GM23338 (cell line): ENCODE measurements around the gene PEX12.

ENCODE experiments used
- CREB1 ChIP-seq: fragments of 250-450 bp; sonication (Bioruptor Pico); IDR thresholded peaks from 2 replicates; pipeline ENCODE4 v1.5.0; 2020; ENCODE audit warnings: low read depth, mild to moderate bottlenecking, moderate library complexity
- CTCF ChIP-seq, 2 experiments: fragments of 200-600 bp in 1 of 2; sonication (generic) in 1 of 2; conservative IDR thresholded peaks; 2 replicates each; pipeline versions ENCODE4 v1.5.1 to v1.6.1; 2016 to 2017; ENCODE audit warnings: antibody characterized with exemption in 2 of 2, low read depth in 2 of 2, mild to moderate bottlenecking in 2 of 2, moderate library complexity in 1 of 2
- EZH2 ChIP-seq: fragments of 200-600 bp; sonication (generic); IDR thresholded peaks from one replicate; pipeline ENCODE4 v1.8.0; 2017; ENCODE audit warnings: antibody characterized with exemption, mild to moderate bottlenecking, low read depth; ENCODE audit not compliant: unreplicated experiment
- EZH2phosphoT487 ChIP-seq: fragments of 200-600 bp; sonication (generic); IDR thresholded peaks from one replicate; pipeline ENCODE4 v1.8.1; 2018; ENCODE audit warnings: antibody characterized with exemption; ENCODE audit not compliant: unreplicated experiment
- JUNB ChIP-seq: IDR thresholded peaks from one replicate; pipeline ENCODE4 v1.6.1; 2016; ENCODE audit warnings: antibody characterized with exemption; ENCODE audit not compliant: unreplicated experiment
- NANOG ChIP-seq: IDR thresholded peaks from 2 replicates; pipeline ENCODE4 v1.6.1; 2016; ENCODE audit warnings: antibody characterized with exemption, borderline replicate concordance
- POLR2AphosphoS5 ChIP-seq: IDR thresholded peaks from 2 replicates; pipeline ENCODE4 v1.6.1; 2016; ENCODE audit warnings: antibody characterized with exemption, low read depth
- REST ChIP-seq: IDR thresholded peaks from one replicate; pipeline ENCODE4 v1.6.1; 2018; ENCODE audit warnings: antibody characterized with exemption; ENCODE audit not compliant: unreplicated experiment
- STAT1 ChIP-seq: IDR thresholded peaks from one replicate; pipeline ENCODE4 v1.6.1; 2016; ENCODE audit warnings: antibody characterized with exemption; ENCODE audit not compliant: unreplicated experiment
- ZNF114 ChIP-seq: fragments of 250-450 bp; sonication (Bioruptor Pico); IDR thresholded peaks from 2 replicates; pipeline ENCODE4 v1.5.0; 2020; ENCODE audit warnings: mild to moderate bottlenecking, moderate library complexity
- ZNF462 ChIP-seq: fragments of 250-450 bp; sonication (Bioruptor Pico); IDR thresholded peaks from 2 replicates; pipeline ENCODE4 v1.5.0; 2020; ENCODE audit warnings: mild to moderate bottlenecking, moderate library complexity

GRCh38 chr17:35569405-35569804 is 9.0 kb downstream of the PEX12 start:
- TF ChIP-seq CTCF (conservative IDR thresholded peaks at IDR 0.05; ENCODE audit: low read depth in 2 of 2) (no peak), STAT1 (no peak), NANOG (no peak), POLR2AphosphoS5 (no peak), EZH2phosphoT487 (no peak), ZNF462 (CRISPR knock-in tag) (no peak), JUNB (no peak), EZH2 (no peak), ZNF114 (CRISPR knock-in tag) (no peak), REST (no peak), CREB1 (CRISPR knock-in tag) (no peak)
